Stimulated activated CD4-positive, alpha-beta T cell treated with anti-CD3 and anti-CD28 coated beads, Interleukin-15, amount 100 ng/mL, for 48 hours (primary cell): ENCODE measurements around the gene SMC3.

Experiments used
- DNase-seq, 2 donors: peaks; one replicate each; pipeline ENCODE4 v3.0.0-alpha.2; 2020; ENCODE audit warnings: low read depth in 2 of 2

The SMC3 gene

GRCh38 chr10:110646417-110647135 is 79.1 kb downstream of the SMC3 start:
- DNase-seq: no peak

- no peak for DNase-seq
These were observed 79.6 kb downstream of the SMC3 start for GRCh38 chr10:110647136-110647430.

- DNase-seq: no peak
These were observed 81.3 kb downstream of the SMC3 start for GRCh38 chr10:110648692-110649346.

- no peak for DNase-seq
These were observed 82.1 kb downstream of the SMC3 start for GRCh38 chr10:110649347-110650264.

- no peak for DNase-seq
These were observed 82.8 kb downstream of the SMC3 start for GRCh38 chr10:110650265-110650668.

GRCh38 chr10:110651044-110651958 is 83.8 kb downstream of the SMC3 start:
- DNase-seq: peak in 1 of 2 donors; percentile 1

GRCh38 chr10:110652475-110653118 is 85.1 kb downstream of the SMC3 start:
- no peak for DNase-seq
